Pulmonary artery endothelial cell (primary cell): ENCODE measurements around the gene NHP2. TPM values are rescaled to one million over a fixed set of nuclear protein-coding genes. Genes with fewer than 3 reads are reported as not detected.

ENCODE experiments used
- DNase-seq: peaks from one replicate; pipeline ENCODE4 v3.0.0-alpha.2; 2011; ENCODE audit warnings: low read depth, low spot score
- total RNA-seq: library from RNA; depleted of rRNA; stranded (reverse); fragments of >200 nt; gene quantifications from 2 replicates; pipeline ENCODE4 v1.2.3, GENCODE V29; 2014

The NHP2 gene
- total RNA-seq, 1 donor from 2014 or later = 186 TPM

GRCh38 chr5:178115136-178115813 is 38.4 kb downstream of the NHP2 start:
- DNase-seq = no peak

- DNase-seq = no peak
These were observed 39.2 kb downstream of the NHP2 start for GRCh38 chr5:178114325-178115135.

- DNase-seq = no peak
These were observed 39.8 kb downstream of the NHP2 start for GRCh38 chr5:178113841-178114324.

- peak; percentile 32 for DNase-seq
These were observed 40.4 kb downstream of the NHP2 start, which contains the start of gene N4BP3 for GRCh38 chr5:178113141-178113787. Gene N4BP3 (plus strand): TSS chr5:178113532. CDS start chr5:178119584, 6,052 bp downstream.

- DNase-seq = no peak
These were observed 41.1 kb downstream of the NHP2 start for GRCh38 chr5:178112545-178112944.

GRCh38 chr5:178111925-178112324 is 41.8 kb downstream of the NHP2 start:
- no peak for DNase-seq

- no peak for DNase-seq
These were observed 43.2 kb downstream of the NHP2 start for GRCh38 chr5:178110511-178110910.

- DNase-seq = no peak
These were observed 44.7 kb downstream of the NHP2 start for GRCh38 chr5:178108966-178109365.

- no peak for DNase-seq
These were observed 45.2 kb downstream of the NHP2 start for GRCh38 chr5:178108446-178108845.

- no peak for DNase-seq
These were observed 45.9 kb downstream of the NHP2 start for GRCh38 chr5:178107756-178108310.

GRCh38 chr5:178106556-178107239 is 47.0 kb downstream of the NHP2 start:
- no peak for DNase-seq

- DNase-seq = no peak
These were observed 47.6 kb downstream of the NHP2 start for GRCh38 chr5:178106086-178106485.

GRCh38 chr5:178104492-178104891 is 49.2 kb downstream of the NHP2 start:
- DNase-seq = no peak

GRCh38 chr5:178103612-178104011 is 50.1 kb downstream of the NHP2 start:
- DNase-seq = no peak

Other genes with a start within 250 kb of the NHP2 start
- not detected in 2 replicates for gene PROP1, start 157.6 kb downstream of the NHP2 start, total RNA-seq
- gene N4BP3, start 40.4 kb downstream of the NHP2 start, total RNA-seq = 11.0 and 16.6 TPM in 2 replicates
- 28.9 and 38.5 TPM in 2 replicates for gene RMND5B, start 22.9 kb downstream of the NHP2 start, total RNA-seq
- gene GMCL2, start 33.5 kb upstream of the NHP2 start, total RNA-seq = not detected in 2 replicates
- gene HNRNPAB, start 50.6 kb upstream of the NHP2 start, total RNA-seq = 90.6 and 107 TPM in 2 replicates
- gene PHYKPL, start 78.9 kb upstream of the NHP2 start, total RNA-seq = 35.1 and 39.8 TPM in 2 replicates